LNCAP (cell line): ENCODE measurements around the gene OAT.

Source experiments
- TF ChIP-seq, protein P1 (sequence below): fragments of 450-650 bp; IDR thresholded peaks from 2 replicates; pipeline ENCODE4 v1.5.1; 2017; ENCODE audit warnings: mild to moderate bottlenecking

The OAT gene

DNA sequence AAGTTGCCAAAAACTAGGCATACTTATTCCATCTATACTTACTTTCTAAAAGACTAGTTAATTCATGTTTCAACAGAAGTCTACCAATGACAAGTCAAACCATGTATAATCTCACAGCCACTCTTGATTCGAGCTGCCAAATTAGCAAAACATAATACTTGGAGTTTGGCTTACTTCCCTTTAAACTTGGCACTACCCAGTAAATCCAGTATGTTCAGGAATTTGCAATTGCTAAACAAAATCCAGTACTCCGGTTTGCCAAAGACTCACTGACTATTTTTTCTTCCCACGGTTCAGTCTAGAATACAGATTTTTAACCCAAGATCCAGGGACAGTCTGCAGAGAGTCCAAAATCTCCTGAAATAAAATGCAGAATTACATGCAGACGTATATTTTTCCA, 4.6 kb downstream of the OAT start:
- TF ChIP-seq, protein P1, sequence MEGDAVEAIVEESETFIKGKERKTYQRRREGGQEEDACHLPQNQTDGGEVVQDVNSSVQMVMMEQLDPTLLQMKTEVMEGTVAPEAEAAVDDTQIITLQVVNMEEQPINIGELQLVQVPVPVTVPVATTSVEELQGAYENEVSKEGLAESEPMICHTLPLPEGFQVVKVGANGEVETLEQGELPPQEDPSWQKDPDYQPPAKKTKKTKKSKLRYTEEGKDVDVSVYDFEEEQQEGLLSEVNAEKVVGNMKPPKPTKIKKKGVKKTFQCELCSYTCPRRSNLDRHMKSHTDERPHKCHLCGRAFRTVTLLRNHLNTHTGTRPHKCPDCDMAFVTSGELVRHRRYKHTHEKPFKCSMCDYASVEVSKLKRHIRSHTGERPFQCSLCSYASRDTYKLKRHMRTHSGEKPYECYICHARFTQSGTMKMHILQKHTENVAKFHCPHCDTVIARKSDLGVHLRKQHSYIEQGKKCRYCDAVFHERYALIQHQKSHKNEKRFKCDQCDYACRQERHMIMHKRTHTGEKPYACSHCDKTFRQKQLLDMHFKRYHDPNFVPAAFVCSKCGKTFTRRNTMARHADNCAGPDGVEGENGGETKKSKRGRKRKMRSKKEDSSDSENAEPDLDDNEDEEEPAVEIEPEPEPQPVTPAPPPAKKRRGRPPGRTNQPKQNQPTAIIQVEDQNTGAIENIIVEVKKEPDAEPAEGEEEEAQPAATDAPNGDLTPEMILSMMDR: no peak

DNA sequence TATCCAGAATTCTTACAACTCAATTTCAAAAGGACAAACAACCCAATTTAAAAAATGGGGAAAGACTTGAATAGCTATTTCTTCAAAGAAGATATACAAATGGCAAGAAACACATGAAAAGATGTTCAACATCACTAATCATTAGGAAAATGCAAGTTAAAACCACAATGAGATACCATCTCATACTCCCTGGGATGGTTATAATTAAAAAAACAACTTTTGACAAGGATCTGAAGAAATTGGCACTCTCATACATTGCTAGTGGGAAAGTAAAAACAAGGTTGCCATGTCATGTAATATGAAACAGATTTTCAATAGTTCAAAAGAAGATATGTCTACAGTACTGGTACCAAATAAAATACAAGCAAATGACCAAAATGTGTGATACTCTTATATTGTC, 9.0 kb downstream of the OAT start:
- TF ChIP-seq, protein P1: no peak

DNA sequence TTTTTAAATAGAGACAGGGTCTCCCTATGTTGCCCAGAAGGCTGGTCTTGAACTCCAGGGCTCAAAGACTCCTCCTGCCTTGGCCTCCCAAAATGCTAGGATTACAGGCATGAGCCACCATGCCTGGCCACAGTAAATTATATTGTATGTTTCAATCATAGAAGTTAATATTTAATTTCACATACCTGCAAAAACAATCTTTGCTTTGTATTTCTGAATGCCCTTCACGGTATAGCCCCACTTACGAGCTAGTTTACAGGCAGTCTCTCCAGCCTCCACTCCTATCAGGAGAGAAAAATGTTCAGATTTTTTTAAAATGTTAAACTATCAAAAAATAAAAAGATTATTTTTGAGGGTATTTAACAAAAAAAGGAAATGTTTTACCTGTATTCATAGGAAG, 10.4 kb downstream of the OAT start:
- TF ChIP-seq, protein P1: no peak

DNA sequence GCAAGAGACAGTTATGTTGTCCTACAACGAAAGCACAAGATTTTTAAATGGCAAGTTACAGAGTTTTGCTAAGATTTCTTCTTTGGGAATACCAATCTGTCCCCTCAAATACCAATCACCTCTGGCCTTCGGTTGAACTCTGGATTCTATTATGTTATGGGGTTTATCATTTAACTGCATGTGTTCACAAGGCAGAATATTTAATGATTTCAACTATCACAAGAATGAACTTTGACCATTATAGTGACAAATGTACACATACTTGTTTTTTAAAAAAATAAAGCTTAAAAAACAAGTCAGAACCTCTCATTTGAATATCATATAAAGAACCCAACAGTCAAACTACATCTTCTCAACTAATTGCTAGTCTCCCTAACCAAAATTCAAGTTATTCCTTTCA, 11.3 kb downstream of the OAT start:
- TF ChIP-seq, protein P1: no peak

DNA sequence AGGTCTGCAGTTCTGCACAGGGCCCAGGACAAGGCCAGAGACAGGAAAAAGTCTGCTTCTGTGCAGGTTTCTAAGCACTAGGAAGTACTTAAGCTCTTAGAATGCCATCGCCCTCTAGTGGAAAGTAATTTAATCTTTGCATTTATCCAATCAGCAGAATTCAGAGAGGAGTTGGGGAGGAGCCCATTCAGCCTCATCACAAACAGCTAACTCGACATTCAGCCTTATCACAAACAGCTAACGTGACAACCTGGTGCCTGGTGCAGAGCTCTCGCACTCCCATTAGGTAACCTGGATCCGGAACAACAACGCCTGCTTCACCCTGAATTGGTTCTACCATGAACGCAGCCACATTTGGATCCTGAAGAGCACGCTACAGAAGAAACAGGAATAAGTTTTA, 15.2 kb downstream of the OAT start:
- TF ChIP-seq, protein P1: peak; percentile 69

DNA sequence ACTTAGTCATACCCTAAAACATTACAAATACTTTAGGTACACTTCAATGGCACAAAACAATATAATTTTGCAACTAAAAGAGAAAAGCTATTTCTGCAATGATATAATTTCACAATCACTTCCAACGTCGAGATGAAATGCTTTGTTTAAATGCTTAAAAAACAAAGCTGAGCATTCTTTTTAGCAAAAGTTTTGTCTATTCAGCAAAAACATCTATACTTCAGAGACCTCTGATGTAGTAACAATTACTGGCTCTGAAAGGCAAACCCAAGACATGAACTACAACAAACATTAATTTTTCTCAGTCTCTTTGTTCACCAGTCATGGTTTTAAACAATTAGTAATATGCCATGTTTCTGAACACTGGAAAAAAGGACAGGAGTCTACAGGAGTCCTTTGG, 16.4 kb downstream of the OAT start:
- TF ChIP-seq, protein P1: no peak

DNA sequence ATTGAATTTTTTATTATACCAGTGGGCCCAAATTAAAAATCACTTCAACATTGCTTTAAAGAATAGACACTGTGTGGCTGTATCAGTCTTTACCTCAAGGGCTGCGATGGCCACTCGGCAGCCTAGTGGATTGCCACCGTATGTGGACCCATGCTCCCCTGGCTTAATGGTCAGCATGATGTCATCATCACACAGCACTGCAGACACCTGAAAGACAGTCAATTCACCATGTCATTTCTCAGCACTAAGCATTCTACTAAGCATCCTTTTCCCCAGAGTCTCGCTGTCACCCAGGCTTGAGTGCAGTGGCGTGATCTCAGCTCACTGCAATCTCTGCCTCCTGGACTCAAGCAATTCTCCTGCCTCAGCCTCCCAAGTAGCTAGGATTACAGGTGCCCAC, 17.1 kb downstream of the OAT start:
- TF ChIP-seq, protein P1: no peak

DNA sequence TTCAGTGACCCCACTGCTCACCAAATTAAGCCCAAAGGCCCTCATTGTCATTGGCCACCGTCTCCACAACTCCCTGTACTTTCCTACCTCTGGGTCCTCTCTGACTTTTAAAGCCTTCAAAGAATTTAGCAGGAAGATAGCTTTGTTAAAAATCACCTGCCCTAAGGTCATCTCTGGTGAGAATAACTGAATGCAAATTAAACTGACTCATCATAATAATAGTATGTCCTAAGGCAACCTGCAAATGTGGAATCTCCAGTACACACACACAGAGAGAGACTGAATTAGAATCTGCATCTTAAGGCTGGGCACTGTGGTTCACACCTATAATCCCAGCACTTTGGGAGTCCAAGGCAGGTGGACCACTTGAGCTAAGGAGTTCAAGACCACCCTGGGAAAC, 24.1 kb downstream of the OAT start:
- TF ChIP-seq, protein P1: no peak
